Activated B cell treated with CpG ODN at 0.5 μM for 24 hours (primary cell): Measurements from ENCODE around the gene CCDC88A. TPM values are rescaled to one million over a fixed set of nuclear protein-coding genes. Genes with fewer than 3 reads are reported as not detected.
"Not testable (repeated sequence)": the region's sequence is repeated elsewhere in the genome, so short reads cannot be mapped to it uniquely, and the experiment has no call there.

ENCODE experiments used
- ATAC-seq: fragments of 200-7000 bp; cut with Tn5 transposase; one replicate; pipeline ENCODE4 v1.10.0; 2021; ENCODE audit warnings: low read depth, mild to moderate bottlenecking, moderate library complexity
- CTCF ChIA-PET: fragments of 350-600 bp; sonication (Branson Sonifier 250); formaldehyde crosslinking; loops from one replicate; lab custom pipeline; 2021; ENCODE audit warnings: antibody characterized with exemption; lab: Charles Lee
- POLR2A ChIA-PET: fragments of 350-600 bp; sonication (Branson Sonifier 250); formaldehyde crosslinking; loops from one replicate; lab custom pipeline; 2021; ENCODE audit warnings: antibody characterized with exemption; lab: Charles Lee
- DNase-seq: peaks from one replicate; pipeline ENCODE4 v3.0.0; 2022
- H3K27ac Mint-ChIP-seq: one replicate; pipeline ENCODE4 v1.8.0; 2020; ENCODE audit warnings: mixed read lengths
- H3K27me3 Mint-ChIP-seq: one replicate; pipeline ENCODE4 v1.8.0; 2021; ENCODE audit warnings: mixed read lengths
- H3K36me3 Mint-ChIP-seq: one replicate; pipeline ENCODE4 v1.8.0; 2021; ENCODE audit warnings: low read depth, mixed read lengths
- H3K4me1 Mint-ChIP-seq: one replicate; pipeline ENCODE4 v1.8.0; 2021; ENCODE audit warnings: mixed read lengths
- H3K4me3 Mint-ChIP-seq: one replicate; pipeline ENCODE4 v1.8.0; 2020; ENCODE audit warnings: mild to moderate bottlenecking, mixed read lengths
- H3K9me3 Mint-ChIP-seq: one replicate; pipeline ENCODE4 v1.8.0; 2020; ENCODE audit warnings: mixed read lengths
- CTCF ChIP-seq: fragments of 200-600 bp; IDR thresholded peaks from one replicate; pipeline ENCODE4 v1.8.0; 2022; ENCODE audit warnings: antibody characterized with exemption, mild to moderate bottlenecking
- intact Hi-C: fragments of 100-400 bp; cut with micrococcal nuclease; formaldehyde crosslinking; loops from one replicate; pipeline ENCODE4 v1.15.1; 2024
- total RNA-seq: library from RNA; stranded (reverse); gene quantifications from 2 replicates; pipeline ENCODE4 v1.2.3, GENCODE V29; 2022

The CCDC88A gene
- total RNA-seq, 1 donor from 2014 or later: 35.6 TPM

GRCh38 chr2:55459279-55459678 is 39.6 kb upstream of the CCDC88A start:
- no peak overlapping the region for H3K27ac Mint-ChIP-seq
- intact Hi-C loops: no loop called here
- no peaks in the 10 kb centered on the region for H3K36me3 Mint-ChIP-seq
- ChIA-PET POLR2A (no interaction called here), CTCF (no interaction called here)
- ATAC-seq: no peak
- no peaks in the 10 kb centered on the region for H3K4me1 Mint-ChIP-seq
- peaks cover 2% of the 10 kb centered on the region for H3K9me3 Mint-ChIP-seq
- H3K4me3 Mint-ChIP-seq: no peak overlapping the region
- TF ChIP-seq CTCF: no peak
- peaks cover 30% of the 10 kb centered on the region for H3K27me3 Mint-ChIP-seq
- no peak for DNase-seq

- Mint-ChIP-seq H3K4me1 (no peaks in the 10 kb centered on the region), H3K4me3 (no peak overlapping the region), H3K27me3 (peaks cover 3% of the 10 kb centered on the region), H3K9me3 (no peaks in the 10 kb centered on the region), H3K27ac (no peak overlapping the region), H3K36me3 (no peaks in the 10 kb centered on the region)
- TF ChIP-seq CTCF: no peak
- POLR2A ChIA-PET: interaction anchor here (0.7 kb wide), 1 partner anchor 24 kb away, joined by 3 read pairs; no protein-coding TSS in a partner anchor
- CTCF ChIA-PET: no interaction called here
- ATAC-seq: no peak
- intact Hi-C loops: no loop called here
- DNase-seq: no peak
These were observed 34.5 kb upstream of the CCDC88A start for GRCh38 chr2:55454121-55454520.

GRCh38 chr2:55452879-55453278 is 33.2 kb upstream of the CCDC88A start:
- Mint-ChIP-seq H3K4me1 (no peaks in the 10 kb centered on the region), H3K27me3 (no peaks in the 10 kb centered on the region), H3K9me3 (no peaks in the 10 kb centered on the region), H3K36me3 (no peaks in the 10 kb centered on the region), H3K27ac (no peak overlapping the region), H3K4me3 (no peak overlapping the region)
- CTCF ChIA-PET: no interaction called here
- POLR2A ChIA-PET: no interaction called here
- no peak for DNase-seq
- ATAC-seq: no peak
- no peak for TF ChIP-seq CTCF
- intact Hi-C loops: no loop called here

GRCh38 chr2:55451699-55452098 is 32.0 kb upstream of the CCDC88A start:
- CTCF ChIA-PET: no interaction called here
- no peak for DNase-seq
- no peaks in the 10 kb centered on the region for H3K4me1 Mint-ChIP-seq
- H3K36me3 Mint-ChIP-seq: no peaks in the 10 kb centered on the region
- POLR2A ChIA-PET: no interaction called here
- no peak overlapping the region for H3K27ac Mint-ChIP-seq
- no peak for TF ChIP-seq CTCF
- H3K27me3 Mint-ChIP-seq: no peaks in the 10 kb centered on the region
- no peak overlapping the region for H3K4me3 Mint-ChIP-seq
- no peaks in the 10 kb centered on the region for H3K9me3 Mint-ChIP-seq
- no peak for ATAC-seq
- intact Hi-C loops: no loop called here

- ATAC-seq, H3K9me3 Mint-ChIP-seq, DNase-seq, H3K4me1 Mint-ChIP-seq, POLR2A ChIA-PET, H3K4me3 Mint-ChIP-seq, H3K27ac Mint-ChIP-seq, intact Hi-C loops, H3K36me3 Mint-ChIP-seq, CTCF ChIA-PET, H3K27me3 Mint-ChIP-seq: not testable (repeated sequence)
These were observed 30.4 kb upstream of the CCDC88A start for GRCh38 chr2:55450014-55450413.

GRCh38 chr2:55442045-55442760 is 22.5 kb upstream of the CCDC88A start:
- CTCF ChIA-PET, POLR2A ChIA-PET, intact Hi-C loops, H3K4me3 Mint-ChIP-seq, H3K9me3 Mint-ChIP-seq, H3K27ac Mint-ChIP-seq, H3K27me3 Mint-ChIP-seq, DNase-seq, H3K4me1 Mint-ChIP-seq, H3K36me3 Mint-ChIP-seq, ATAC-seq: not testable (repeated sequence)
